ENCODE measurements around the gene SUGP2. TPM values are rescaled to one million over a fixed set of nuclear protein-coding genes. Genes with fewer than 3 reads are reported as not detected.

SUGP2 gene
- total RNA-seq, 1 experiment from 2014 or later, result 95.2 TPM

DNA sequence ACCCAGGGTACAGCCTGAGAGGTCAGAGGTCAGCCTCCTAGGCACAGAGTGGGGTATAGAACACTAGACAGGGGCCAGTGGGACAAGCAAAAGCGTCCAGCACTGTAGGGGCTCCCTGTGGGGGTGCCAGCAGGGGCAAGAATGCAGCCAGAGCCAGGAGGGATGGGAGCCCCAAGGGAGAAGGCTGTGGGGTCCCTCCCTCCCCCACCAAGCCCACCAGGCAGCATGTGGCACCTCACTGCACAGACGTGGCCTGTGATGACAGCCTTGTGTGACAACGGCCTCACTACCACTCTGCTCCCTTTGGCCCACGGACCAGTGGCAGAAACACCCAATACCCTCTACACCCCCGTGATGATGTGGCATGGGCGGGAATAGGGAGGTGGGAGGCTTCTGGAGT lies 10.2 kb upstream of the SUGP2 start:
- H3K4ac ChIP-seq (ENCODE audit: low read depth, low read length), result no peak overlapping the region
- H3K9ac ChIP-seq (ENCODE audit: extremely low read depth, insufficient read length, low read length), result no peak overlapping the region
- H3K36me3 Mint-ChIP-seq (ENCODE audit: insufficient read depth in 1 of 3, low read depth in 3 of 3), result peaks cover 29 to 60% (median 54%) of the 10 kb centered on the region in 3 experiments
- H2BK20ac ChIP-seq (ENCODE audit: low read depth, low read length, poor library complexity, severe bottlenecking), result no peak overlapping the region
- no peak overlapping the region for H2BK5ac ChIP-seq (ENCODE audit: insufficient read length, low read length)
- H2AK5ac ChIP-seq (ENCODE audit: insufficient read length, low read length), result no peak overlapping the region
- no peaks in the 10 kb centered on the region for H3K4me1 Mint-ChIP-seq
- no peak overlapping the region for H3T11ph ChIP-seq (ENCODE audit: low read length)
- H3K14ac ChIP-seq (ENCODE audit: insufficient read depth, low read length), result no peak overlapping the region
- H2AFZ ChIP-seq (ENCODE audit: low read length), result no peak overlapping the region
- H3K79me1 ChIP-seq (ENCODE audit: insufficient read depth, low read depth, low read length, poor library complexity, severe bottlenecking), result peaks cover 5% of the 10 kb centered on the region
- H3K4me2 ChIP-seq (ENCODE audit: insufficient read depth, insufficient read length, low read length), result no peak overlapping the region
- no peaks in the 10 kb centered on the region for H3K27me3 ChIP-seq (ENCODE audit: insufficient read depth, low read length)
- no peak overlapping the region for H3K27ac Mint-ChIP-seq
- H3K27me3 Mint-ChIP-seq (ENCODE audit: low read depth), result no peaks in the 10 kb centered on the region
- WGBS (ENCODE audit: extremely low coverage, insufficient read length, low lambda C conversion rate), result no CpG with 5 or more reads among the region's 6 CpGs
- H4K5ac ChIP-seq (ENCODE audit: insufficient read length, low read depth, low read length), result no peak overlapping the region
- H3K23ac ChIP-seq (ENCODE audit: insufficient read length, low read depth, low read length), result no peak overlapping the region
- no peak overlapping the region for H4K8ac ChIP-seq (replicated peaks; ENCODE audit: insufficient read length, low read depth, low read length)
- no peaks in the 10 kb centered on the region for H4K20me1 ChIP-seq (ENCODE audit: control insufficient read depth, insufficient read depth, insufficient read length)
- no peak overlapping the region for H2BK12ac ChIP-seq (ENCODE audit: insufficient read length, low read depth, low read length)
- TF ChIP-seq, protein P1, sequence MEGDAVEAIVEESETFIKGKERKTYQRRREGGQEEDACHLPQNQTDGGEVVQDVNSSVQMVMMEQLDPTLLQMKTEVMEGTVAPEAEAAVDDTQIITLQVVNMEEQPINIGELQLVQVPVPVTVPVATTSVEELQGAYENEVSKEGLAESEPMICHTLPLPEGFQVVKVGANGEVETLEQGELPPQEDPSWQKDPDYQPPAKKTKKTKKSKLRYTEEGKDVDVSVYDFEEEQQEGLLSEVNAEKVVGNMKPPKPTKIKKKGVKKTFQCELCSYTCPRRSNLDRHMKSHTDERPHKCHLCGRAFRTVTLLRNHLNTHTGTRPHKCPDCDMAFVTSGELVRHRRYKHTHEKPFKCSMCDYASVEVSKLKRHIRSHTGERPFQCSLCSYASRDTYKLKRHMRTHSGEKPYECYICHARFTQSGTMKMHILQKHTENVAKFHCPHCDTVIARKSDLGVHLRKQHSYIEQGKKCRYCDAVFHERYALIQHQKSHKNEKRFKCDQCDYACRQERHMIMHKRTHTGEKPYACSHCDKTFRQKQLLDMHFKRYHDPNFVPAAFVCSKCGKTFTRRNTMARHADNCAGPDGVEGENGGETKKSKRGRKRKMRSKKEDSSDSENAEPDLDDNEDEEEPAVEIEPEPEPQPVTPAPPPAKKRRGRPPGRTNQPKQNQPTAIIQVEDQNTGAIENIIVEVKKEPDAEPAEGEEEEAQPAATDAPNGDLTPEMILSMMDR (conservative IDR thresholded peaks at IDR 0.05), result no peak
- DNase-seq, result no peak
- H3K56ac ChIP-seq (ENCODE audit: insufficient read length, low read depth, low read length), result no peak overlapping the region
- no peak overlapping the region for H3K18ac ChIP-seq (ENCODE audit: insufficient read length, low read depth, low read length)
- no peaks in the 10 kb centered on the region for H3K9me3 ChIP-seq (ENCODE audit: control insufficient read depth, low read depth, low read length)
- H3K79me2 ChIP-seq (ENCODE audit: insufficient read depth, low read length), result peaks cover 5% of the 10 kb centered on the region; the same call in 1 of the 2 replicates
- H2BK120ac ChIP-seq (ENCODE audit: low read depth, low read length, poor library complexity, severe bottlenecking), result no peak overlapping the region
- H3K23me2 ChIP-seq (ENCODE audit: insufficient read length, low read depth, low read length, poor library complexity, severe bottlenecking), result no peaks in the 10 kb centered on the region
- H3K4me3 Mint-ChIP-seq, result no peak overlapping the region
- no peak overlapping the region for H4K91ac ChIP-seq (ENCODE audit: insufficient read length, low read depth, low read length)
- H3K9me3 Mint-ChIP-seq, result no peaks in the 10 kb centered on the region; a peak in 1 of 5 replicates
- H3K27ac ChIP-seq (ENCODE audit: insufficient read length, low read depth, low read length), result no peak overlapping the region
- H2BK15ac ChIP-seq (ENCODE audit: low read depth, low read length), result no peak overlapping the region
- no peaks in the 10 kb centered on the region for H3K4me1 ChIP-seq (ENCODE audit: insufficient read depth, low read length)
